GM21423 (cell line): Measurements from ENCODE around the gene TRUB2.
"Not testable (repeated sequence)": the region's sequence is repeated elsewhere in the genome, so short reads cannot be mapped to it uniquely, and the experiment has no call there.

ENCODE experiments used
- ATAC-seq: cut with Tn5 transposase; IDR thresholded peaks from one replicate; pipeline ENCODE4 v1.9.1; 2021; ENCODE audit warnings: mild to moderate bottlenecking, moderate library complexity; ENCODE audit not compliant: unreplicated experiment

TRUB2 gene

DNA sequence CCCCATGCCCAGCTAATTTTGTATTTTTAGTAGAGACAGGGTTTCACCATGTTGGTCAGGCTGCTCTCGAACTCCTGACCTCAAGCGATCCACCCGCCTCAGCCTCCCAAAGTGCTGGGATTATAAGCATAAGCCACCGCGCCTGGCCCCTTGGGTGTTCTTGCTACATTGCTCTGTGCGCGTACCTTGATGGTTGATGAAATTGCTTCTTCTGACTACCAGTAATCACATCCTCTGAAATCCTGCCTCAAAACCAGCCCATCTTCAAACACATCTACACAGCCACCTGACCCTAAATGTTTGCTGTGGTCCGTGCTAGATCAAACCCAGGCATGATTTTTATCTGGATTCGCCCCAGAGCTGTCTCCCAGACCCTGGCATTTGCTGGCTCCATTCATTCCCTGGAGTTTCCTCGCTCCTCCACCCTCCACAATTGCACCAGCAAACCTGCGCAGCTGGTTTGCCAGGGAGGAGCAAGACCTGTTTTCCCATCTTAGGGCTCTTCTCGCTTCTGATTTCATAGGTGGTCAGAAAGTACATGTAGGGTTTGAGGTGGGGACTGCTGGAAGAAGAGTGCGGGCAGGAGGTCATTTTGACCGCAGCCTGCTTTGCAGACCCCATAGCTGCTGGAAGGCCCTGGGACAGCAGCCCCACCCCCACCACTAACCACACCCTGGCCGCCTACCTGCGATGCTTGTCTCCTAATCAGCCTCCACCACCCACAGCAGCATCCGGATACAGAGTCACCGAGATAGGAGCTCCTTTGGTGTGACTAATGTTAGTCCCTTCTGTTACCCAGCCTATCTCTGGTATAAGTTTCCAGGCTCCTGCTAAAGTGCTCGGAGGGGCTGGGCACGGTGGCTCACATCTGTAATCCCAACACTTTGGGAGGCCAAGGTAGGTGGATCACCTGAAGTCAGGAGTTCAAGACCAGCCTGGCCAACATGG lies 23.4 kb downstream of the TRUB2 start:
- ATAC-seq = no peak

DNA sequence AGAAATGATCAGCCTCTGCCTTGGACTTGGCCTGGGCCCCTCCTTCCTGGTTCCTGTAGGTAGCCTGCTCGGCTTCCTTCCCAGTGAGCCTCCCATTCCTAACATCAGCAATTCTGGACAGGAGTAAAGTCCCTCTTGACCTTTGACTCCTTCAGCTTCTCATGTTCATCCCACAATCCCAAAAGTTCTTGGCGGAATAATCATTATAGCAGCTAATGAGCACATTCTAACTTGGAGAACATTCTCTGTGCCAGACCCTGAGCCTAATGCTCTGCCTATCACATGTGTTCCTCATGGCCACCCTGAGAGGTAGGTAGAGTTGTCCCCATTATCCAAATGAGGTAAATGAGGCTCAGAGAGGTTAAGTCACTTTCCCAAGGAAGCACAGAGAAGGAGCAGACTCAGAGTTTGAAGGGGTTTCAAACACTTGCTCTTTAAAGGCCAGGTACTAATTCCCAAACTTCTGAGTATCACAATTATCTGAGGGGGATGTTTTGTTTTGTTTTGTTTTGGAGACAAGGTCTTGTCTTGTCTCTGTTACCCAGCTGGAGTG lies 24.9 kb downstream of the TRUB2 start:
- ATAC-seq = no peak

DNA sequence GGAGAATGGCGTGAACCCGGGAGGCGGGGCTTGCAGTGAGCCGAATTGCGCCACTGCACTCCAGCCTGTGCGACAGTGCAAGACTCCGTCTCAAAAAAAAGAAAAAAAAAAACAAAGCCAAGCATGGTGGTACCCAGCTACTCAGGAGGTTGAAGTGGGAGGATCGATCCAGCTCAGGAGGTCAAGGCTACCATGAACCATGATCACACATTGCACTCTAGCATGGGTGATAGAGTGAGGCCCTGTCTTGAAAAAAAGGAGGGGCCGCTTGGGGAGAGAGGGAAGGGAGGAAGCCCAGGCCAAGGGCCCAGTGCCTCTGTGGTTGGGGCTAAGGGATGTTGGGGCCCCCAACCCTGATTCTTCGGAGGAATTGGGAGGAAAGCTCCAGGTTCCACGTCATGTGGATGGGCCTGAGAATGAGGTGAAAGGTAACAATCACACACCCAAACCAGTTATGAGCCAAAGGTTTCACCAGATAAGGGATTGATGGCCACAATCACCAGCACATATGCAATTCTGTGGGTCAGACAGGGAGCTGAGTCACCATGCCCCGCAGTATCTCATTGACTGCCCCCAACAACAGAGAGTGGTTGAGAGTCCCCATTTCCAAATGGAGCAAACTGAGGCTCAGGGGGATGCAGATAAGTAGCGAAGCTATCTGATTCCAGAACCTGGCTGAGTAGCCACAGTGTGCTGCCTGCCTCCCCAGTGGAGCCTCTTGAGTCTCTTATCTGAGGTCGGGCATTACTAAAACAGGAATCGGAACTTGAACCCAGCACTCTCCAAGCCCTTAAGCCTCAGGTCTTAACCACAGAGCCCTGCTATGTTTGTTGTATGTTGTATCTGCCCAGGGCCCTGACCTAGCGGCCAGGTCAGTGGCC lies 25.7 kb downstream of the TRUB2 start:
- no peak for ATAC-seq

DNA sequence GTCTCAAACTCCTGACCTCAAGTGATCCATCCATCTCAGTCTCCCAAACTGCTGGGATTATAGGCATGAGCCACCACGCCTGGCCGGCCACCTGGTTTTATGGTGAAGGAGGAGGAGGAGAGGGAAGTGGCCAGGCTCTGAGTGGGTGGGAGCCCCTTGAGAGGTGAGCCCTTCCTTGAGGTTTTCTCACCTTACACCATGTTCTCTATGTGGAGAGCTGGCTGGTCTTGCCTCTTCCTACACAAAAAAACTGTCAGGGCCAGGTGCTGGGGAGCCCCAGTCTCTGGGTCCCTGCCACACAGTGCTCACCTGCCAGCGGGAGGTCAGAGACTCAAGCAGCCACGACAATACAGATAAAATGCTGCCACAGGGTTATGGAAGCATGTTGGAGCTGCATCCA lies 28.1 kb downstream of the TRUB2 start:
- no peak for ATAC-seq

DNA sequence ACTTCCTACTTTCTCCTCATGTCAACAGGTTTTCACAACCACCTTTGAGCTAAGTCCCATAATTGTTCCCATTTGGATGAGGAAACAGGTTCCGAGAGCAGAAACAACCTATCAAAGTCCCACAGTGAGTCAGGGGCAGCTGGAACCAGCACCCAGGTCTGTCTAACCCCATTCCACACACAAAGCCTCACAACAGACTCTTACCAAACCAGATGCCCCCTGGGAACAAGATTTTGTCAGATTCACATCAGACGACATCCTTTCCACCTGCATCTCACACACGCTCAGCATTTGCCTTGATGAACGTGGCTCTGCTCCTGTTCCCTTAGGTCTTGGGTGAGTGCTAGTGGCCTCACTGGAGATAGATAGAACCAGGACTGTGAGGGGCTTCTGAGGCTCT lies 29.2 kb downstream of the TRUB2 start:
- ATAC-seq = no peak

DNA sequence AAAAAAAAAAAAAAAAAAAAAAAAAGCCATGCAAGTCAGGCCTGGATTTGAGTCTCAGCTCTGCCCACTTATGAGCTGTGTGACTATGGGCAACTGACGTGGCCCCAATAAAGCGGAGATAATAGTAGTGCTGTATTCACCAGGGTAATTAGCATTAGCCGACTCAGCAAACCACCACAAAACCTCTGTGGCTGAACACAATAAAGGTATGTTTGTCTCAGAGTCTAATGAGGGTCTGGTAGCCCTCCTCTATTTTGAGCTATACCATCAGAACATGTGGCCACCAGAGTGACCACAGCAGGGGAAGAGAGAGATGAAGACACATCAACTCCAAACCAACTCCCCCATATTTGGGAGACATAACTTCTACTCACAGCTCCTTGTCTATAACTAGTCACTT lies 30.2 kb downstream of the TRUB2 start:
- ATAC-seq = no peak

DNA sequence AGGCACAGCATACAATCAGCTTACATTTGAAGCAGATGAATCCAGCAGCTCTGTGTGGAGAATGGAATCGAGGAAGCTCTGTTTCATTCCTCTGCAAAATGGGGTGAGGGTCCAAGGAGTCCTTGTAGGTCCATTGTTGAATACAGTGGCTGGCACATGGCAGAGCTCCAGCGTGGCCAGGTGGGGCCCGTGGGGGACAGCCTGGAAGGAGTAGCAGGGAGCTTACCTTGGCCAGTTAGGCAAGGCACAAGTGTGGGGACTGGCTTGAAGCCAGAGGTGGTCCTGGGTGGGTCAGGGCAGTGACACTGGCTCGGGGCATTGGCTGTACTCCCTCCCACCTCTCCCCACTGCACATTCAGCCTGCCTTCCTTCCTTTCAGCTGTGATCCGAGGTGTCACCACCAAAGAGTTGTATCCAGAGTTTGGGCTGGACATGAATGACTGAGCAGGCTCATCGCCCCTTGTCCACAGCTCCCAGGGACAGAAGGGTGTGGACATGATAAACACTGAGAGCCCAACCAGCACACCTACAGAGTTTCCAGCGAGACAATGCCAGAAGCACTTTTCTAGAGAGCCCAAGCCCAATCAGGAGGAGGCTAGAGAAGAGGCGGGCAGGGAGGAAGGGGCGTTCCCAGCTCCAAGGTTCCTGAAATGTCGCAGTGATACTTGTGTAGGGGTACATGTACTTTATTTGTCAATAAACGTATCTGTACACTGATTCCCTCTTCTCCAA lies 33.8 kb downstream of the TRUB2 start:
- no peak for ATAC-seq

DNA sequence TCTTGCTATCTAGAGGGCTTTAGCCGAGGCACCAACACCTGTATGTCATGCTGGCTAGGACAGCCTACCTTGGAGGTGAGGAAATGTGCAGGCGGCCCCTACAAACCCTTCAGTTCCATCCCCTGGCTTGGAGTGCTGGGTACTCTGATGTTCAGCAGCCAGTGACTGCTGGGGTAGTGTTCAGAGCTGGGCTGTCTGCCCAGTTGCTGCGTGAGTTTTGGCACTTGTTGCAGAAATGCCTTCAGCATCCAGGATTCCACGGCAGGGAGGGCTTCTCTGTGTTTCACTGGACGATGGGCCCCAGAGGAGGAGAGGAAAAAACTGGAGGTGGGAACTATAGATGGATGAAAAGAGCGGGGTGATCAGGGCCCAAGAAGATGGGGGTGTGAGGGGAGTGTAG lies 35.8 kb downstream of the TRUB2 start:
- no peak for ATAC-seq

DNA sequence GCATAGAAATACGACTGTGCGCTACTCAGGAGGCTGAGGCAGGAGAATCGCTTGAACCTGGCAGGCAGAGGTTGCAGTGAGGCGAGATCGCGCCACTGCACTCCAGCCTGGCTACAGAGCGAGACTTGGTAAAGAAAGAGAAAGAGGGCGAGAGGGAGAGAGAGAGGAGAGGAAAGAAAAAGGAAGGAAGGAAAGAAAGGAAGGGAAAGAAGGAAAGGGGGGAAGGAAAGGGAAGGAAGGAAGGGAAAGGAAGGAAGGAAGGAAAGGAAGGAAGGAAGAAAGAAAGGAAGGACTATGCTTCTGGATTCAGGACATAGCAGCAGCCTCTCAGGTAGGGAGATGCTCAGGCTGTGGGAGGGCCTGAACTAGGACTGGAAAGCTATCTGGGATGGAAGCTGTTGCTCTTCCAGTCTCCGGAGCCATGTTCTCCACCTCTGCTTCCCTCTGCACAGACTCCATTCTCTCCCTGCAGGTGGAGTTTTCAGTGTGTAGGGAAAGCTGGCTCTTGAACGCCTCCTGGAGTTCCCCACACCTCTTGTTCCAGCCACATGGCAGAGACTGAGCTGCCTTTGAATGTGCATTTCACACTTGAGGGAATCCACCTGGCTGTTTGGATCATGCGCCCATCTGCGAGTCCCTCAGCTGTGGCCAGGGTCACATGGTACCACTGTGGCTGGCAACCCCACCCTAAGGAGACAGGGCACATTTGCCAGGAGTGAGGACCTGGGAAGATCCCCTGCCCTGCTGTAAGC lies 37.0 kb downstream of the TRUB2 start:
- no peak for ATAC-seq

DNA sequence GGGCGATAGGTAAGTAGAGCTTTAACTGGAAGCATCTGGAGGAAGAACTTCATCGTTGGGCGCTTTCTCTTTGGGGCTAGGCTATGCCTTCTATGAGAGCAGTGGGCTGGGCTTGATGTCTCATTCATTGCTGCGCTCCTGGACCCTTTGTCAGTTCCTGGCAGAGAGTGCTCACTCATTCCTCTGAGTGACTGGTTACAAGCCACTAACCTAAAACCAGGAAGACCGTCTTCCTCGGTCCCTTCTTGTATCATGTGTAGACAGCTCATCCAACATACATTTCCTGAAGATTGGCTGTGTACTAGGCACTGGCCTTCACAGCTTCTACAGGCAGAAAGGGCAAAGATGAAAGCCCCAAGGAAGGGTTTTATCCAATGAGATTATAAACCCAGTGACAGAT lies 39.7 kb downstream of the TRUB2 start:
- ATAC-seq = no peak

DNA sequence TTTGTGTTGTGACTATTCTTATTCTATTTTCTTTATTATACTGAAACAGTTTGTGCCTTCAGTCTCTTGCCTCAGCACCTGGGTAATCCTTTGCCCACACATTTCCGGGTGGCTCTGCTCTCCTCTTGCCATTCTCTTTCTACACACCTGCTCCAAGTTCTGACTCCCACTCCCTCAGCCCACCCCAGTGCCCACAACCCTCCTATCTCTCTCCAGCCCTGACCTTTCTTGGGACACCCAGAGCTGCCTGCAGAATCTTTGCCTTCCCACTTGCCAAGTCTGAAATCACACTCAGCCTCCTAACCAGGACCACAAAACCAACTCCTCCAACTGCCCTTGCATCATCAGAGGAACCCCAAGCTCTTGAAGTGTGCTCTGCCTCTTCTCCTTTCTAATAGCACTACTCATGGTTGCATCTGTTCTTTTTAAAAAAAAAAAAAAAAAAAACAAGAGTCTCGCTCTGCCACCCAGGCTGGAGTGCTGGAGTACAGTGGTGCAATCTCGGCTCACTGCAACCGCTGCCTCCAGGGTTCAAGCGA lies 42.1 kb downstream of the TRUB2 start:
- no peak for ATAC-seq

DNA sequence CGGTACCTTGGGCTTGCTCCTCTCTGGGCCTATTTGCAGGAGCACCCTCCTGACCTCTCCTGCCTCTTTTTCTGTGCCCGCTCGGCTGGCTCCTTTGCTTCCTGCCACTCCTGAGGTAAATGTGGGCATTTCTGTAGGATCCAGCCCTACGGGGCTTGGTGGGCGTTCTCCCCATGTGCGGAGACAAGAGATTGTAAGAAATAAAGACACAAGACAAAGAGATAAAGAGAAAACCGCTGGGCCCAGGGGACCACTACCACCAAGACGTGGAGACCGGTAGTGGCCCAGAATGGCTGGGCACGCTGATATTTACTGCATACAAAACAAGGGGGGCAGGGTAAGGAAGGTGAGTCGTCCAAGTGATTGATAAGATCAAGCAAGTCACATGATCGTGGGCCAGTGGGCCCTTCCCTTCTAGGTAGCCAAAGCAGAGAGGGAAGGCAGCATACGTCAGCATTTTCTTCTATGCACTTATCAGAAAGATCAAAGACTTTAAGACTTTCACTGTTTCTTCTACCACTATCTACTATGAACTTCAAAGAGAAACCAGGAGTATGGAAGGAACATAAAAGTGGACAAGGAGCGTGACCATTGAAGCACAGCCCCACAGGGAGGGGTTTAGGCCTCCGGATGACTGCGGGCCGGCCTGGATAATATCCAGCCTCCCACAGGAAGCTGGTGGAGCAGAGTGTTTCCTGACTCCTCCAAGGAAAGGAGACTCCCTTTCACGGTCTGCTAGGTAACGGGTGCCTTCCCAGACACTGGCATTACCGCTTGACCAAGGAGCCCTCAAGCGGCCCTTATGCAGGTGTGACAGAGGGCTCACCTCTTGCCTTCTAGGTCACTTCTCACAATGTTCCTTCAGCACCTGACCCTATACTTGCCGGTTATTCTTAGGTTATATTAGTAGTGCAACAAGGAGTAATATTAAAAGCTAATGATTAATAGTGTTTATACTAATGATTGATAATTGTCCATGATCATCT lies 42.9 kb downstream of the TRUB2 start:
- ATAC-seq = not testable (repeated sequence)

DNA sequence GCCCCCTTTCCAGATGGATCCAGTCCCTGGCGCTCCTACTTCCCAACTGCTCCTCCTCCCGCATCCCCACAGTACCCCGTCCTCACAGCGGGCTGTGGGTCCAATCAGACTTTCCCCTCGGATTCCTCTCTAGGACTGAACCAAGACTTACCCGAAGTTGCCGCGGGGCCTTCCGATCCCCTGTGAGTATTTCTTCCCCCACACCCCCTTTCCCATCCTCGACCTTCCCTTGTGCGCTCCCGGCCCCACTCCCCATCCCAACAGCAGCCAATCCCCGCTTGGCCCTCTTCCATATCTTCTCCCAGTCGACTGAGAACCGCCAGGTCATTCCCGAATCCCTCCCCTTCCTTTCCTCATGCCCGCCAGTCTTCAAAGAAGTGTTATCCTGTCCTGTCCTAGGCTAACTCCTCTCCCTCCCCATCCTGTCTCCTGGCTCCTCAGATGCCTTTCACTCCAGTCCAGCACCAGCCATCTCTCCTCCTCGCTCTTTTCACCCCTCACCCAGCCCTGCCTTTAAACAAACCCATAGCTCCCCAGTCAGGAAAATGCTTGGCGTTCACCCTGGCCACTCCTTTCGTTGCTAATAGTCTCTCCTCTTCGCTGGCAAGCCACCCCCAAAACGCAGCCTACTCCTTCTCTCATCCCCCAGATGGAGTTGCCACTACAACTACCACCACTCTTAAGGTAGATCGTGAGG lies 45.5 kb downstream of the TRUB2 start:
- ATAC-seq = no peak

DNA sequence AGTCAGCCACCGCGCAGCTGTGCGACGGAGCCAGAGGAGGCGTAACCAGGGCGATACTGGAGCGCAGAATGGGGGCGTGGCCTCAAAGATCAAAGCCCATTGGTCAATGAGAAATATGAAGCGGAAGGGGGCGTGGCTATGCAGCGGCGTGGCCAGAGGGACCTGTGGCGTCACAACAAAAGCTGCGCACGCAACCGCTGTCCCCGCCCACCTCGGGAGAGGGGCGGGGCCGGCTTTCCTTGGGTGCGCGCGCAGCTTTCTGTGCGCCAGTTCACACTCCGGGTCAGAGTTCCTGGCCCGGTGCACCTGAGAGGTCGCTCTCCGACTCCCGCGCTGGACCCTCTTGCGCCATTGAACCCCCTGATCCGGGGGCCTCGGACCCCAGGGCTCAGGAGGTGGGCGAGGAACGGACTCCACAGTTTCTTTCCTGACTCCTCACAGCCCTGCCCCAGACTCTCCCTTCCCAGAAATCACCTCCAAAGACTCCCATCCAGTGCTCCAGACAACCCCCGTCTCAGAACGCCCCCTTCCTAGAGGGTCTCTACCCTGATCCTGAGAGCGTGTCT lies 46.2 kb downstream of the TRUB2 start, which contains the start of gene SWI5:
Gene SWI5, plus strand, starts transcription at position 269 of the 566 bp plus-strand sequence.
- peak; percentile 95 for ATAC-seq

DNA sequence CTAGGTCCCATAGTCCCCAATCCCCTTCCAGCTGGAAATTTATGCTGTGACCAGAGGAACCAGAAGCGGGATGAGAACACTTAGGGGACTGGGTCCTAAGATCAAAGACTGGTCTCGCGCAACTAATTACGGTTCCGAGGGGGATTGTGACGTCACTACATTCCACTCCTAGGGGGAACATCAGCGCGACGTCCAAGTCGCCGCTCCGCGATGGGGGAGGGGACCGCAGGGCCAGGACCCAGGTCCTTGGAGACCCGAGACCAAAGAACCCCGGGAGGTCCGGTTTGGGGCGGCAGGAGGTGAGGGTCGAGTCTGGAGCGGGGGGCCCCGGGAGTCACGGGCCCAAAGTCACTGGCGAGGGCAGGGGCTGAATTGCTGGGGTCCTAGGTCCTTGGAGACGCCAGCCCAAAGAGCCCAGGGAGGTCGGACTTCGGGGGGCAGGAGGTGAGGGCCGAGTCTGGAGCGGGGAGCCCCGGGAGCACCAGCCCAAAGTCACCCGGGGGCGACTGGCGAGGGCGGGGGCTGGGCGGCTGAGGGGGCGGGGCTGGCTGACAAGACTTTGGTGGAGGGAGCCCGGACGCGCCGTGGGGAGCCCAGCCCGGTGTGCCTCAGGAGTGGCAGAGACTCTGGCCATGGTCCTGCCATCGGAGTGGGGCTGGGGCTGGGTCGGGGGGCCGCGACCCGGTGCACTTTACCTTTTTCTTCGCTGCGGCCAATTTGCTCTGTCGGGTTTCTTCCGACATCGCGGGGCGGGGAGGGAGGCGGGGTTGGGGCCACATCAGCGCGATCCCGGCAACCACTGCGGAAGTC lies 46.8 kb downstream of the TRUB2 start, which contains the start of gene GOLGA2:
Gene GOLGA2, minus strand, starts transcription at position 810 of the 810 bp plus-strand sequence. Its CDS starts 31 bp downstream, at position 779.
- ATAC-seq = peak; percentile 33

DNA sequence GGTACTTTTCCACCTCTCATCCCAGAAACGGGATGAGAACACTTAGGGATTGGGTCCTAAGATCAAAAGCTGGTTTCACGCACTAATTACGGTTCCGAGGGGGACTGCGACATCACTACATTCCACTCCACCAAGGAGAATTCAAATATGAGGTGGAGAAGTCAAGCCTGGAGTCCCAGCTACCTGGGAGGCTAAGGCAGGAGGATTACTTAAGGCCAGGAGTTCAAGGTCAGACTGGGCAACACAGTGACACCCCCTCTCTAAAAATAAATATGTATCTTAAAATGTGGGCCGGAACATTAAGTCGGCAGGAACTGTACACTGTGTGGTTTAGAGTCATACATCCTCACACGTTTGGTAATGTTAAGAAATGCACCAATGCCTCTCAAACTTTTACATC lies 48.0 kb downstream of the TRUB2 start:
- no peak for ATAC-seq

DNA sequence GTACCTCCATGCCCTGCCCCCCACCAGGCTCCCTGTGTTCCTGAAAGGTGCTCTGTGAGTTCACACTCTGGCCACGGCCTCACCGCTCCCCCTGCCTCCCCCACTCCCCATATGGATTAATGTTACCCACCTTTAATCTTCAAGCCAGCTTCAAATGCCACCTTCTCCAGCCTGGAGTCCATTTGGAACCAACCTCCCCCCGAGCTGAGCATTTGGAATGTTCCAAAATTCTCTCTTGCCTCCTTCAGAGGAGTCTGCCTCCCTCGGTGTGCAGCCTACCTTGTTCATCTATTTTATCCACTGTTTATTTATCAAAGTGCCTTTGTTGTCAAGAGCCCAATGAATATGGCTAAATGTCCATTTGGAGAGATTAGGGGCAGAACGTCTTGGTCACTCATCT lies 50.7 kb downstream of the TRUB2 start:
- no peak for ATAC-seq
